ENCODE measurements around the gene JMJD4. TPM values are rescaled to one million over a fixed set of nuclear protein-coding genes. Genes with fewer than 3 reads are reported as not detected.

Gene JMJD4
- total and polyA plus RNA-seq, 9 of the 15 experiments (the other 6 are each of a cell fraction or from before 2014, with no cell fraction given), result 1.4 to 42.6 (median 29.2) TPM

DNA sequence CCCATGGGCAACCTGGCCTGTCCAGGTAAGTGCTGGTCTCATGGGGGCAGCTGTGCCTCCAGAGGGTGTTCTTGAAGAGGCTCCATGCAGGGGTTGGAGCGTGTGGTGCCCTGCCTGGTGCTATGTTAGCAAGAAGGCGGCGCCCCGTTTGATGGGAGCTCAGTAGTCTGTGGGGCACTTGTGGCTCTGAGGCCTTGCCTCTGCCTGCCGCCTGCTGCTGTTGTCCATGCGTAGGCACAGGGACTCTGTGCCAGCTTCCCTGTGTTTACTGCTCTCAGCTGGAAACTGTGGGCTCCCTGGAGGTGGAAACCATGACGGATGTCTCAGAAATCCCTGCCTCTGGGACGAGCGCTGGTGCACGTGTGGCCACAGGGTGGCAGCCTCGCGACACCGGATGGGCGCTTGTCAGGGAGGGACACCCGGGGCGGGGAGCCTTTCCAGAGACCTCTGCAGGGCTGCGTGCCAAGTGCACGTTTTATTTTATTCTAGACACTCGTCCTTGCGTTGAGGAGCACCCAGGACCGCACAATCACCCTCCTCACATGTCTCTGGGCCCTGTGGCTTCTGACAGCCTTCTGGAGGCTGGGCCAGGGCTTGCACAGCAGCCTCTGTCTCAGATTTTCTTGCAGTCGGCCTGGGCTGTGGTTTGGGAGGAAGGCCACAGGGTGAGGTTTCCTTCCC is 27.3 kb upstream of the JMJD4 start (continued):
- TF ChIP-seq KDM1A (IDR thresholded peaks at IDR 0.05) (no peak), NKRF (IDR thresholded peaks at IDR 0.05; ENCODE audit: borderline replicate concordance) (no peak), KLF1 (tag; IDR thresholded peaks at IDR 0.05) (no peak), FOXM1 (IDR thresholded peaks at IDR 0.05; ENCODE audit: low read depth) (no peak), FOXM1 (CRISPR knock-in tag; IDR thresholded peaks at IDR 0.05; ENCODE audit: low read depth) (no peak), ZNF239 (CRISPR knock-in tag; IDR thresholded peaks at IDR 0.05) (no peak), ELF1 (tag; IDR thresholded peaks at IDR 0.05) (no peak), SIN3A (IDR thresholded peaks at IDR 0.05; ENCODE audit: borderline replicate concordance in 2 of 2, control insufficient read depth in 1 of 2, low read depth in 2 of 2, low read length in 2 of 2) (no peak)
- TF ChIP-seq, protein P1, sequence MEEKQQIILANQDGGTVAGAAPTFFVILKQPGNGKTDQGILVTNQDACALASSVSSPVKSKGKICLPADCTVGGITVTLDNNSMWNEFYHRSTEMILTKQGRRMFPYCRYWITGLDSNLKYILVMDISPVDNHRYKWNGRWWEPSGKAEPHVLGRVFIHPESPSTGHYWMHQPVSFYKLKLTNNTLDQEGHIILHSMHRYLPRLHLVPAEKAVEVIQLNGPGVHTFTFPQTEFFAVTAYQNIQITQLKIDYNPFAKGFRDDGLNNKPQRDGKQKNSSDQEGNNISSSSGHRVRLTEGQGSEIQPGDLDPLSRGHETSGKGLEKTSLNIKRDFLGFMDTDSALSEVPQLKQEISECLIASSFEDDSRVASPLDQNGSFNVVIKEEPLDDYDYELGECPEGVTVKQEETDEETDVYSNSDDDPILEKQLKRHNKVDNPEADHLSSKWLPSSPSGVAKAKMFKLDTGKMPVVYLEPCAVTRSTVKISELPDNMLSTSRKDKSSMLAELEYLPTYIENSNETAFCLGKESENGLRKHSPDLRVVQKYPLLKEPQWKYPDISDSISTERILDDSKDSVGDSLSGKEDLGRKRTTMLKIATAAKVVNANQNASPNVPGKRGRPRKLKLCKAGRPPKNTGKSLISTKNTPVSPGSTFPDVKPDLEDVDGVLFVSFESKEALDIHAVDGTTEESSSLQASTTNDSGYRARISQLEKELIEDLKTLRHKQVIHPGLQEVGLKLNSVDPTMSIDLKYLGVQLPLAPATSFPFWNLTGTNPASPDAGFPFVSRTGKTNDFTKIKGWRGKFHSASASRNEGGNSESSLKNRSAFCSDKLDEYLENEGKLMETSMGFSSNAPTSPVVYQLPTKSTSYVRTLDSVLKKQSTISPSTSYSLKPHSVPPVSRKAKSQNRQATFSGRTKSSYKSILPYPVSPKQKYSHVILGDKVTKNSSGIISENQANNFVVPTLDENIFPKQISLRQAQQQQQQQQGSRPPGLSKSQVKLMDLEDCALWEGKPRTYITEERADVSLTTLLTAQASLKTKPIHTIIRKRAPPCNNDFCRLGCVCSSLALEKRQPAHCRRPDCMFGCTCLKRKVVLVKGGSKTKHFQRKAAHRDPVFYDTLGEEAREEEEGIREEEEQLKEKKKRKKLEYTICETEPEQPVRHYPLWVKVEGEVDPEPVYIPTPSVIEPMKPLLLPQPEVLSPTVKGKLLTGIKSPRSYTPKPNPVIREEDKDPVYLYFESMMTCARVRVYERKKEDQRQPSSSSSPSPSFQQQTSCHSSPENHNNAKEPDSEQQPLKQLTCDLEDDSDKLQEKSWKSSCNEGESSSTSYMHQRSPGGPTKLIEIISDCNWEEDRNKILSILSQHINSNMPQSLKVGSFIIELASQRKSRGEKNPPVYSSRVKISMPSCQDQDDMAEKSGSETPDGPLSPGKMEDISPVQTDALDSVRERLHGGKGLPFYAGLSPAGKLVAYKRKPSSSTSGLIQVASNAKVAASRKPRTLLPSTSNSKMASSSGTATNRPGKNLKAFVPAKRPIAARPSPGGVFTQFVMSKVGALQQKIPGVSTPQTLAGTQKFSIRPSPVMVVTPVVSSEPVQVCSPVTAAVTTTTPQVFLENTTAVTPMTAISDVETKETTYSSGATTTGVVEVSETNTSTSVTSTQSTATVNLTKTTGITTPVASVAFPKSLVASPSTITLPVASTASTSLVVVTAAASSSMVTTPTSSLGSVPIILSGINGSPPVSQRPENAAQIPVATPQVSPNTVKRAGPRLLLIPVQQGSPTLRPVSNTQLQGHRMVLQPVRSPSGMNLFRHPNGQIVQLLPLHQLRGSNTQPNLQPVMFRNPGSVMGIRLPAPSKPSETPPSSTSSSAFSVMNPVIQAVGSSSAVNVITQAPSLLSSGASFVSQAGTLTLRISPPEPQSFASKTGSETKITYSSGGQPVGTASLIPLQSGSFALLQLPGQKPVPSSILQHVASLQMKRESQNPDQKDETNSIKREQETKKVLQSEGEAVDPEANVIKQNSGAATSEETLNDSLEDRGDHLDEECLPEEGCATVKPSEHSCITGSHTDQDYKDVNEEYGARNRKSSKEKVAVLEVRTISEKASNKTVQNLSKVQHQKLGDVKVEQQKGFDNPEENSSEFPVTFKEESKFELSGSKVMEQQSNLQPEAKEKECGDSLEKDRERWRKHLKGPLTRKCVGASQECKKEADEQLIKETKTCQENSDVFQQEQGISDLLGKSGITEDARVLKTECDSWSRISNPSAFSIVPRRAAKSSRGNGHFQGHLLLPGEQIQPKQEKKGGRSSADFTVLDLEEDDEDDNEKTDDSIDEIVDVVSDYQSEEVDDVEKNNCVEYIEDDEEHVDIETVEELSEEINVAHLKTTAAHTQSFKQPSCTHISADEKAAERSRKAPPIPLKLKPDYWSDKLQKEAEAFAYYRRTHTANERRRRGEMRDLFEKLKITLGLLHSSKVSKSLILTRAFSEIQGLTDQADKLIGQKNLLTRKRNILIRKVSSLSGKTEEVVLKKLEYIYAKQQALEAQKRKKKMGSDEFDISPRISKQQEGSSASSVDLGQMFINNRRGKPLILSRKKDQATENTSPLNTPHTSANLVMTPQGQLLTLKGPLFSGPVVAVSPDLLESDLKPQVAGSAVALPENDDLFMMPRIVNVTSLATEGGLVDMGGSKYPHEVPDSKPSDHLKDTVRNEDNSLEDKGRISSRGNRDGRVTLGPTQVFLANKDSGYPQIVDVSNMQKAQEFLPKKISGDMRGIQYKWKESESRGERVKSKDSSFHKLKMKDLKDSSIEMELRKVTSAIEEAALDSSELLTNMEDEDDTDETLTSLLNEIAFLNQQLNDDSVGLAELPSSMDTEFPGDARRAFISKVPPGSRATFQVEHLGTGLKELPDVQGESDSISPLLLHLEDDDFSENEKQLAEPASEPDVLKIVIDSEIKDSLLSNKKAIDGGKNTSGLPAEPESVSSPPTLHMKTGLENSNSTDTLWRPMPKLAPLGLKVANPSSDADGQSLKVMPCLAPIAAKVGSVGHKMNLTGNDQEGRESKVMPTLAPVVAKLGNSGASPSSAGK (IDR thresholded peaks at IDR 0.05), result no peak
- TF ChIP-seq, protein P2, sequence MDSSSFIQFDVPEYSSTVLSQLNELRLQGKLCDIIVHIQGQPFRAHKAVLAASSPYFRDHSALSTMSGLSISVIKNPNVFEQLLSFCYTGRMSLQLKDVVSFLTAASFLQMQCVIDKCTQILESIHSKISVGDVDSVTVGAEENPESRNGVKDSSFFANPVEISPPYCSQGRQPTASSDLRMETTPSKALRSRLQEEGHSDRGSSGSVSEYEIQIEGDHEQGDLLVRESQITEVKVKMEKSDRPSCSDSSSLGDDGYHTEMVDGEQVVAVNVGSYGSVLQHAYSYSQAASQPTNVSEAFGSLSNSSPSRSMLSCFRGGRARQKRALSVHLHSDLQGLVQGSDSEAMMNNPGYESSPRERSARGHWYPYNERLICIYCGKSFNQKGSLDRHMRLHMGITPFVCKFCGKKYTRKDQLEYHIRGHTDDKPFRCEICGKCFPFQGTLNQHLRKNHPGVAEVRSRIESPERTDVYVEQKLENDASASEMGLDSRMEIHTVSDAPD (CRISPR knock-in tag; IDR thresholded peaks at IDR 0.05), result no peak
